ENCODE results near the gene LNX2.

DNA sequence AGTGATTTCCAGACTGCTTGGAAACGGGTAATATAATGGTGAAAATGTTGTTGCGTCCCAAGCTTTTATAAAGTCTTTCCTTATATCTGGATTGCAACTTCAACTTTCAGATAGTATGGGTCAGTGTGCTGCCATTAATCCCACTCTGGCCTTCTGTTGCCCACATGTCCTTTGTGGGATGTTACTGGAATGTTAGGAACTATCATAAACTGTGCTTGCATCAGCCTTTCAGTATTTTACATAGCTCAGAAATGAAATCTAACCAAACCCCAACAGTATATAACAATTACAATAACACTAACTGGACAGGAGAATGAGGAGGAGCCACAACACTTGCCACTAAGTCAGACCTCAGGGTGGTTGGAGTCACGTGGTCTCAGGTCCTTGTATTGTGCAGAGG, 78.9 kb downstream of the LNX2 start:
- TF ChIP-seq, protein P1, sequence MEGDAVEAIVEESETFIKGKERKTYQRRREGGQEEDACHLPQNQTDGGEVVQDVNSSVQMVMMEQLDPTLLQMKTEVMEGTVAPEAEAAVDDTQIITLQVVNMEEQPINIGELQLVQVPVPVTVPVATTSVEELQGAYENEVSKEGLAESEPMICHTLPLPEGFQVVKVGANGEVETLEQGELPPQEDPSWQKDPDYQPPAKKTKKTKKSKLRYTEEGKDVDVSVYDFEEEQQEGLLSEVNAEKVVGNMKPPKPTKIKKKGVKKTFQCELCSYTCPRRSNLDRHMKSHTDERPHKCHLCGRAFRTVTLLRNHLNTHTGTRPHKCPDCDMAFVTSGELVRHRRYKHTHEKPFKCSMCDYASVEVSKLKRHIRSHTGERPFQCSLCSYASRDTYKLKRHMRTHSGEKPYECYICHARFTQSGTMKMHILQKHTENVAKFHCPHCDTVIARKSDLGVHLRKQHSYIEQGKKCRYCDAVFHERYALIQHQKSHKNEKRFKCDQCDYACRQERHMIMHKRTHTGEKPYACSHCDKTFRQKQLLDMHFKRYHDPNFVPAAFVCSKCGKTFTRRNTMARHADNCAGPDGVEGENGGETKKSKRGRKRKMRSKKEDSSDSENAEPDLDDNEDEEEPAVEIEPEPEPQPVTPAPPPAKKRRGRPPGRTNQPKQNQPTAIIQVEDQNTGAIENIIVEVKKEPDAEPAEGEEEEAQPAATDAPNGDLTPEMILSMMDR (IDR thresholded peaks at IDR 0.05): no peak
- TF ChIP-seq POLR2A (IDR thresholded peaks at IDR 0.05): no peak
